Hematopoietic multipotent progenitor cell treated with erythropoietin and hydrocortisone succinate and interleukin-3 and kit ligand, for 17 days (in vitro differentiated cells): ENCODE data around the gene CCR6.

Source experiments
- DNase-seq: peaks from one replicate; pipeline ENCODE4 v3.0.0-alpha.2; 2015; ENCODE audit warnings: low spot score

Gene CCR6

DNA sequence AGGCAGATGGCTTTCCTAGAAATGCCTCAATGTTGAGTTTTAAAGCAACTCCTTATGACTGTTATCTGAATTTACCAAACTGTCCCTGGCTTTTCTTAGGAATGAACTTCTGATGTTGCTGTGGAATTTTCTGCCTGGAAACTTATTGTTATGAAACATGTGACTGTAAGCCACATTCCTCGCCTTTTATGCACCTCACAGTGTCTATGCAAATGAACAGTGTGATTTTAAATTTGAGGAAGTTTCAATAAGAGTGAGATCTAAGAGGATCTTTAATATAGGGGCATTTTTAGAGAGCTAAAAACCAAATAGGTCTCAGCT, 2.4 kb upstream of the CCR6 start:
- DNase-seq: no peak

DNA sequence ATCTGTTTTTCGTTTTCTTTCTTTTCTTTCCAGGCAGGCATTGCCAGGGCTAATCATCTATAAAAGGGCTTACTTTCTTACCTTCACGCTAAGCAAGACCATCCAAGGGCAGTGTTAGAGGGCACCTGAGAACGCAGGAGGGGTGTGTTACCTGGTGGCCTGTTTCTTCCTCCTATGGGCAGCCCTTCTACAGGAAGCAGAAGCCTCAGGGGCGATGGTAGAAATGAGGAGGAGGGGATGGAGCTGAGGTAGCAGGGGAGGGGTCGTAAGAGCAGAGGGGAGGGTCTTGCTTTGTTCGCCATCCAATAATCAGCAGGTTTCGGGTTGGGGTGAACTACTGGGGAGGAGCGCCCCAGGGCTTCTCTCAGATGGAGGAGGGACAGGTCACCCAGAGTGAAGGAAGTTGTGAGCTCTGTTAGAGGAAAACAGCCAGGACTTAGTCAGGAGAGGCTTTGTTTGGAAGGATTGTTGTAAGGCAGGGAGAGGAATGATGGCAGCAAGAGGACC, 1.5 kb upstream of the CCR6 start:
- DNase-seq: no peak

DNA sequence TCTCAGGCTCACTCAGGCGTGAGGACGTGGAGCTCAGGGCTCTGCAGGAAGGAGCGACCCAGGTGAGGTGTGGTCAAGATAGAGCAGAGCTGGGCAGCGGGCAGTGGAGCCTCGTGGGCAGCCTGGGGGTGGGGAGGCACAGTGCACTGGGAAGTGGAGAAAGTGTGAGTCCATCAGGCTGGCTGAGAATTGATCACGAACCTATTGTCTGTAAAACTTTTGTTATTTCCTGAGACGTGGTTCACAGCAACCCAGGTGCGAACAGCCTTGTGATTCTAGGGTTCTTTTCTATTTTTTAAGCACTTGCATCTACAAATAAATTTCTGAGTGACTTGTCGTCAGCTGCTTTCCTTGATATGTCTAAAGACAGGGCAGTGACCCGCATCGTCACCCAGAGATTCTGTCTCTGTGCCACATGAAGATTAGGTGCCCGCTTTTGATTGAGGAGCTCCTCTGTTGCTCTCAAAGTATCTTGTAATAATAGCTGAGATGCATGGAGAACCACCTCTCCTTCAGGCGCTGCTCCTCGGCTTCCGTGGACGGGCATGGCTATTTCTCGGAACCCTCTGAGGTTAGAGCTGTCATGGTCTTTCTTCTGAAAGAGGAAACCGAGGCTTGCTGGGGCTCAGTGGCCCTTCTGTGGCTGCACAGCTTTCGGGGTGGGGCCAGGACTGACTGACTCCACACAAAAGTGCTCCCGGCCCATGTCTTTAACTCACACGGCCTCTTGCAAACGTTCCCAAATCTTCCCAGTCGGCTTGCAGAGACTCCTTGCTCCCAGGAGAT, 662 bp upstream of the CCR6 start:
- no peak for DNase-seq

GRCh38 chr6:167124753-167125152, 1.9 kb downstream of the CCR6 start:
- DNase-seq: no peak

- no peak for DNase-seq
Measured at GRCh38 chr6:167125410-167125809, 2.5 kb downstream of the CCR6 start.

GRCh38 chr6:167125855-167126349, 3.0 kb downstream of the CCR6 start:
- no peak for DNase-seq

DNA sequence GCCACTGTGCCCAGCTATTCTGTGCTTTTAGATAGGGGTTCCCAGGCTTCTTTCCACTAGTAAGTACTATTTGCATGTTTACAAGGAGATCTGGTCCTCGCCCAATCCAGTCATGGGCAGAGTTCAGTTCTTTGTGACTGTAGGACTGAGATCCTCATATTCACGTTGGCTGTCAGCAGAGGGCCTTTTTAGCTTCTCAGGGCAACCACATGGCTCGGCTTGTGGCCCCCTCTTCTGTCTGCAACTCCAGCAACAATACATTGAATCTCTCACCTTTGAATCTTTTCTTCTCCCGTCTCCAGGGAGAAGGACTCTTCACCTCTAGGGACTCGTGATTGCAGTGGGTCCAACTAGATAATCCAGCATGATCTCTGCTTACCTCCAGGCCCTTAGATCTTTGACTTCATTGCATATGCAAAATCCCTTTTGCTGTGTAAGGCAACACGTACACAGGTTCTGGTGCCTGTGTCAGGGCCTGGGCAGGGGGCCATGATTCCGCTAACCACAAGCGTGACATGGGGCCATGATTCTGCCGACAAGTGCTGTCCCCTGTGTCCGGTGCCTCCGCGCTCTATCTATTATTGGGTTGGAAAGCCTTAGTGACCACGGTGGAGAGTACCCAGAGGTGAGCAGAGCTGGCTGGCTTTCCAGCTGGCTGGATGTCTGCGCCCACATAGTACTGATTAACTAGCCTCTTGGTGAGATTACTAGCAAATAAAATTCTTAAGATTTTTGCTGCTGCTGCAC, 5.1 kb downstream of the CCR6 start:
- no peak for DNase-seq

DNA sequence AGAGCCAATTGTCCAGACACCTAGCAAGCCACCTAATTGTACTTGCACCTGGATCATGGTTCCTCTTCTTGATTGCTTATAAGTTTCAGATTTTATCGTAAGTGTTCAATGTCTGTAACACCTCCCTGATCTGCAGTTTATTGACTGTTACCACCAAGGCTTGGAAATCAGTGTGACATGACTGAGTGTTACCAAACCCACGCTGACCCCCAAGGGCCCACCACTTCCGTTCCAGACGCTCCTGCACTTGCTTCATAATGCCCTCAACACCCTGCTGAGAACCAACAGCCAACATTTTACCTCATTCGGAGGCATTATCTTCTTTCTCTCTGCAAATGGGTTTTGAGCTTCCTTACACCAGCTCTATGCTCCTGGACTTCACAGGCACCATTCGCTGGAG, 6.3 kb downstream of the CCR6 start:
- no peak for DNase-seq

DNA sequence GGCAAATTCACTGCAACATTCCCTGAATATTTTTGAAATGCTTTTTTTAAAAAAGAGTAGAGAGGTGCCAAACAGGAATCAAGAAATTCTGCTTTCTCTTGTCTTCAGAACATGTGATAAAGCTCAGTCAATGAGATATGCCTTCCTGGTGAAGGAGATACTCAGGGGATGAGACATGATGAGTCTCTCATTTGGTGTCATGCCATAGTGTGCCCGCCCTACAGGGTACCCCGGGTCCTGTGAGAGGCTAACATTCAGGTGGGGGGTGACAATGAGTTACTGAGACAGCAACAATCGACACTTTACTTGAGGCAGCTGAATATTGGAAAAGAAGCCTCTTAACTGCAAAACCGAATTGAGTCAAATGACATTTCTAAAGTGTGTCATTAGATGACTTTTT, 6.7 kb downstream of the CCR6 start:
- no peak for DNase-seq

GRCh38 chr6:167130008-167130677, 7.2 kb downstream of the CCR6 start:
- DNase-seq: no peak

DNA sequence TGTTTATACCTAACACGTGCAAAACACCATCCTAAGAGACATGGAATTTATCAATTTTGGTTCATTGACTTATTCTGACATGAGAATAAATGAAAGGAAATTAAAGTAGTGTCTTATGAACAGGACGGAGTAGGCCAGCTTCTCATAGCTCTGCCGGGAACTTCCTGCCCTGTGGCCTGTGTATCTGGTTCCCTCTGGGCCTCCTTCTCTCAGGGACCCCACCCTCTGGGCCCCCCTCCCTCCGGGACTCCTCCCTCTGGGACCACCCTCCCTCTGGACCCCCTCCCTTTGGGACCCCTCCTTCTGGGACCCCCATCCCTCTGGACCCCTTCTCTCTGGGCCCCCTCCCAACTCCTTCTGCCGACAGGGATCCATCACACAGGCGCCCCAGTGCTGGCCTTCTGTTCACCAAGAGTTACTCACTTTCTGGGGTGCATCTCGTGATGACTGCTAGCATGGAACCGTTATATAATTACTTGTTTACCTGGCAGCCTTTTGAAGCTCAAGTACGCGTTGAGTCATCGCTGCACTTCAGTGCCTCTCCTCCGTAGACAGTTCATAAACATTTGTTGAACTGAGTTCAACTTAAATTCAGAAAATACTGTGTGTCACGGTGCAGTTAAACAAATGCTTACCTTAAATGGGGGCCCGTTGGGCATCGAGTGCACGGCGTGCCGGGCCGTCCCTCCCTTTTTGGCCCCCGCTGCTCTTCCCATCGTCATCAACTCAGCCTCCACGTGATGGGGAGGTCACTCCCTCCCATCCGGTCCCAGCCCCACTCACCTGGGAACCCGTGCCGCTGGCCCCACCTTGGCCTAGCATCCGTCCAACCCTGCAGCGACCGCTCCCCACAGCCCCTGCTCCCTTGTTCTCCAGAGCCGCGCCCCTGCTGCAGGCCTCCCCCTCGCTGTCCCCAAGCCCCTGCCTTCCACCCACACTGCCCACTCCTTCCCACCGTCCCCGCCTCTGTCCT, 8.1 kb downstream of the CCR6 start:
- no peak for DNase-seq

GRCh38 chr6:167134448-167135328, 11.8 kb downstream of the CCR6 start:
- DNase-seq: no peak

- no peak for DNase-seq
Measured at GRCh38 chr6:167136376-167136775, 13.5 kb downstream of the CCR6 start.

GRCh38 chr6:167137081-167137480, 14.2 kb downstream of the CCR6 start:
- DNase-seq: no peak

GRCh38 chr6:167137881-167138280, 15.0 kb downstream of the CCR6 start:
- no peak for DNase-seq

- no peak for DNase-seq
Measured at GRCh38 chr6:167139761-167140160, 16.9 kb downstream of the CCR6 start.

DNA sequence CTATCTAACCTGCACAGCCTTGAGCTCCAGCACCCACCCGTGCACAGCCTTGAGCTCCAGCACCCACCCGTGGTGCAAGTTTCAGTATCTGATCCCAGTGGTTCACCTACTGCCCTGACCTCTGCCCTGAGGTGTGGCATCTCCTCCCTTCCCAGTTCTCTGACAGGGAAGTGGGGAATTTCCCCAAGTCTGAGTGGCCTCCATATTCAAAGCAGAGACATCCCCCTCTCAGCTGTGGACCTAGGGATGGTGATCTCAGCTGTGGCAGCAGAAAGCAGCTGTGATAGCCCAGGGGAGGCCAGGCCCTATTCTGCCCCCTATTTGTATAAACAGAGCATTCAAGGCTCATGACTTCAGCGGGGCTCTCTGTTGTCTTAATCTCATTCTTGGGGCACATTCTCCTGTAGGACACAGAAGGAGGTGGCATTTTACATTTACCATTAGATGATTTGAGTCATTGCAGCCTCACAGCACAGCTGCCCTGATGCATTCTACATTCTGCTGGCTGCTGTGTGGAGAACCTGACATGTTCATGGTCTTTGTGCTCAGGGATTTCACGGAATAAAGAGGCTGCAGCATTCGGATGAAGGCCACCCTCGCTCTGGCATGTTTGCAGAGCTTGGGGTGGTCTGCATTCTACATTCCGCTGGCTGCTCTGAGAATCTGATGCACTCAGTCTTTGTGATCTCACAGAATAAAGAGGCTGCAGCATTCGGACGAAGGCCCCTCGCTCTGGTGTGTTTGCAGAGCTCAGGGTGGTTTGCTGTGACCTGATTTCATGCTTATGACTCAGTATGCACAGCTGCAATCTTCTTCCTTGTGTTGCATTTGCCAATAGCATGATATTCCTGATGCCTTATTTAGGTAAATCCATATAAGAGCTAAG, 17.9 kb downstream of the CCR6 start:
- DNase-seq: no peak

GRCh38 chr6:167141667-167142432, 19.0 kb downstream of the CCR6 start:
- no peak for DNase-seq

DNA sequence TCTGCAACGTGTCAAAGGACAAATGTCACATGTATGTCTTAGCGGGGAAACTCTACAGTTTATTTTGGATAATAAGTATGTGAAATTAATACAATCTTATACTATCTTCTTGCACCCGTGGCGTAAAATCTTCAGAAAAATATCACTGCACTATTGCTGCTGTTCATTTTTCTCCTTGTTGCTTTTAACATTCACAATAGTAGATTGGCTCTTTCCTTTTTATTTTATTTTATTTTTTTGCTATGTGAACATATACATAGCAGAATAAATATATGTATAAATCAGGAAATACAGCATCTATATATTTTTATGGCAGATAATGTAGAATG, 19.5 kb downstream of the CCR6 start:
- DNase-seq: no peak
